OCI-M1 (cell line): ENCODE measurements around the gene ACTL8.
"Not testable (repeated sequence)": the region's sequence is repeated elsewhere in the genome, so short reads cannot be mapped to it uniquely, and the experiment has no call there.

Source experiments
- DNase-seq: peaks from one replicate; lab custom pipeline; 2025; lab: John Stamatoyannopoulos, UW

The ACTL8 gene

DNA sequence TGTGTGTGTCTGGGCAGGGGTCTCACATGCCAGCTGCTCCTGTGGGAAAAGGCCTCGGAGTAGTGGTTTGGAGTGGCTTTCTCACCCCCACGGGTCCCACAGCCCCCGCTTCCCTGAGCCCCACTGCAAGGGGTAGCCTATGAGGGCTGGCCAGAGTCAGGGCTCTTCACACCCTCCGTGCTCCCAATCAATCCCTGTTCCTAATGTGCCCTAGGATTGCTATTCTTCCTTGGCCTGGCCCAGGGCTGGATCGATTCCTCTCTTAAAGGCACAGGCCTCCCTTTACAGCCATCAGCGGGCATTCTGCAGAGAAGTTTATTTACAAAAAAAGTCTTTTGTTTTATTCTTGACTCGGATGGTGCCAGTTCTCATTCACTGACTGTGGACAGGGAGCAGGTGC, 19.3 kb upstream of the ACTL8 start:
- DNase-seq = no peak

DNA sequence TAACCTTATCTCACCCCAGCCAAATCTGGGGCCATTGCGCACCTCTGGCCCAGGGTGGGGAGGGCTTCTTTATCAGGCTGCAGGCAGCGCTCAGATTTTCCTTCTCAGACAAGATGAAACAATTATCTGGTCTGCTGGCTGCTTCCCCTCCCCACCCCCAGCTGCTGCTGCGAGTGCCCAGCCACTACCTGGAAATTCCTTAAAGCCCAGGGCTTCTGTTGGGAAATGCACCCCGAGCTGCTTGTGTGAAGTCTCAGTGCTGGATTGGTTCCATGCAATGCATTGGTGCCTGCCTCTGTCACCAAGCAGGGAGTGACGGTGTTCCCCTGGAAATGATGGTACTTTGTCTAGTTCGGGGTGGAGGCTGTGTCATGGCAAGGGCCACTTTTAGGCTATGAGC, 18.5 kb upstream of the ACTL8 start:
- no peak for DNase-seq

DNA sequence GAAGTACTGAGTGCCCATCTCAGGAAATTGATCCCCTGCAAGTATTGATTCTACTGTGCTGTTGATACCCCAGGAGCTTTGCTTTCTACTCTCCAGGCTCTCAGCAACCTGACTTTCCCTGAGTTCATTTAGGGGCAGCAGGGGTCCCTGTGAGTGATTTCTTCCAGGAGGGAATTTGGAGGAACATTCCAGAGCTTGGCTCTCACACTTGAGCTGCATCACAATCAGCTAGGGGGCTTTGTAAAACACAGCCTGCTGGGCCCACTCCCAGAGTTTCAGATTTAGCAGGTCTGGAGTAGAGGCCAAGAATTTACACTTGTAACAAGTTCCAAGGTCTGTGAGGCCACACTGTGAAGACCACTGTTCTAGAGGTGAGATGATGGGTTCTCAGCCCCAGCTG, 16.1 kb upstream of the ACTL8 start:
- no peak for DNase-seq

DNA sequence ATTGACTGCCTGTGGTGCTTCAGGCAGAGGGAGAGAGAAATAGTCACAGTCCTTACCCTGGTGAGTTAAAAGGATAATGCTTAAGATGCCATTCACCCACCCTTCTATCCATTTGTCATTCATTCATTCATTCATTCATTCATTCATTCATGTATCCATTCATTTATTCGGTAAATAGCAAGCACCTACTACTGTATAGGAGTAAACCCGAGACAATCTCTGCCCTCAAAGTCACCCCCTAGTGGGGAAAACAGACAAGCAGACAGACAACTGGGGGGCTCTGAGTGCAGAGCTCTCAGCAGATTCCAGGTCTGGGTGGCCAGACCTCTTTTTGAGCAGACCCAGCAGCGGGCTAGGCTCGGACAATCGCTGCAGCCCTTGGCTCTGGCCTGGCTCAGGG, 14.1 kb upstream of the ACTL8 start:
- no peak for DNase-seq

DNA sequence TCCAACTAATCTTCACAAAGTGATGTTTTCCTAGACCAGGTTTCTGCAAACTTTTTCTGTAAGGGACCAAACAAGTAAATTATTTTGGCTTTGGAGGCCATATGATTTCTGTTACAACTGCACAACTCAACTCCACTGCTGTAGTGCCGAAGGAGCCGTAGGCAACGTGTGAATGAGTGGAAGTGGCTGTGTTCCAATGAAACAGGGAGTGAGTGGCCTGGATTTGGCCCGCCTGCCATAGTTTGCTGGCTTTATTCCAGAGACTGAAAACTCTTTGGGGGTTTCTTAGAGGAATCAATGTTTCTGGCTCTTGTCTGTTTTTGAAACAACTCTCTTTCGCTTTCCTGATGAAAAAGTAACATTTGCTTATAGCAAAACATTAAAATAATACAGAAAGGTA, 12.6 kb upstream of the ACTL8 start:
- DNase-seq = no peak

DNA sequence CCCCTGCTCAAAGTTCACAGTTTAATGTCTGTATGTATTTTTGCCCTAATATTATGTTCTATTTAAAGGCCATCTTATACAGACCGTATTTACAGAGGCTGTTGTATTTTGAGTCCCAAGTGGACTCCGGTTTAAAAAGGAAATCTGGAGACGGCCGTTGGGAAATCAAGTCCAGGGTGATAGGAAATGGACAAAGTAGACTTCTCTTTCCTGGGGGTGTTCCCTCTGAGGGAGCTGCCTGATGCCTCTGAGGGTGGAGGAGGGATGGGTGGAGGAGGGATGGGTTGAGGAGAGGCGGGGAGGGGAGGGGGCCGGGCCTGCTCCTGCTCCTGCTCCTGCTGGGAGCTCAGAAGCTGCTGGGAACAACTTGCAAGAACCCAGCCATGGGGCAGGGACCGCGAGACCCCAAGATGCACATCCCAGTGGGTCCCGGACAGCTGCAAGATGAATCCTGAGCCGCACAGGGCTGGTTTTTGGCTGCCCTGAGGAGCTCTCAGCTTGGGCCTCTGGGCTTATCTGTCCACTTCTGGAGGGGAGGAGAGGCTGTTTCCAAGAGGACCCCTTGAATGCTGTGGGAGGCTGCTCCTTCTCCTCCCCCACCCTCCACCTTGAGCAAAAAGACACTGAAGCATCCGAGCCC, 12.0 kb upstream of the ACTL8 start:
- DNase-seq = no peak

DNA sequence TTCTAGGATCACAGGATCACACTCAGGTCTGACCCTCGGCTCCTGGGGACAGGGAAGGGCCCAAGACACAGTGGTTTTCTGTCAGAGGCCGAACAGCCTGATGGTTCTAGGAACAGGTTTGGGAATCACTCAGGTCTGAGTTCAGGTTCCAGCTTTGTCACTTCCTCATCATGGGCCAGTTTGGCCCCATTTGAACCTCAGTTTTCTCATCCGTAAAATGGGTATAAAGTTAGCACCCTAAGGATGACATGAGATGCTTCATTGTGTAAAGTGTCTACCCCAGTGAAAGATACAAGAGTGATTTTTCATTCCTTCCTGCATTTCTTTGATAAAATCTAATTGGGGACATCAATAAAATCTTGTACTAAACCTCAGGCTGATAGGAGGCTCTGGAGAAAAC, 11.2 kb upstream of the ACTL8 start:
- no peak for DNase-seq

DNA sequence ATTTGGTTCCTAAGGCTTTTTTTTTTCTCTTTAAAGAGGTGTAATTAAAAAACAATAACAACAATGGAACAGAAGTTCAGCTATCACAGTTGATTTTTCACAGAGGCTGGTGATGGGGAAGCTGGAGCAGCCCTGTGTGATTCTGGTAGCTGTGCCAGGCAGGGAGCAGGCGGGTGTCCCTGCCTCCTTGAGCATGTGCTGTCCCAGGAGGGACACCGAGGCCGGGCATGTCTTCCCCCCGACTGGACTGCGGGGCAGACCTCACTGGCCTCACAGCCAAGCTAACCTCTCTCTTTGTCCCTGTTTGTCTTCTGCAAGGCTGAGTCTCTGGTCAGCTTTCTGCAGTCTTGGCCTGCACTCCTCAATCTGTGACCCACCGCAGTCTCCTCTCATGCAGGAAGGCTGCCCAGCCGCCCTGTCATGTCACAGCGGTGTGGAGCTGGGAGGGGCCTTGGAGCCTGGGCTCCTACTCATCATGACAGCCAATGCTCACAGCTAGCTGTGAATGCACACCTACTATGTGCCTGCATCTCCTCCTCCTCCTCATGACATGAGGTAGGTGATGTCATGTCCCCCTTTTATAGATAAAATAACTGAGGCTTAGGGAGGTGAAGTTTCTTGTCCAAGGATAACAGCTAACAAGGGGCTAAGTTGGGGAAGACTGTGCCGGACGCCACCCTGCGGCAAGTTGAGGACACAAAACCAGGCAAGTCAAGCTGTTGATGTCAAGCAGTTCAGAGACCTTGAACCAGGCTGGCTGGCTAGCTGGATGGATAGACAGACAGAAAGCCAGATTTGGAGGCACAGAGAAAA, 10.3 kb upstream of the ACTL8 start:
- DNase-seq = peak; percentile 1

DNA sequence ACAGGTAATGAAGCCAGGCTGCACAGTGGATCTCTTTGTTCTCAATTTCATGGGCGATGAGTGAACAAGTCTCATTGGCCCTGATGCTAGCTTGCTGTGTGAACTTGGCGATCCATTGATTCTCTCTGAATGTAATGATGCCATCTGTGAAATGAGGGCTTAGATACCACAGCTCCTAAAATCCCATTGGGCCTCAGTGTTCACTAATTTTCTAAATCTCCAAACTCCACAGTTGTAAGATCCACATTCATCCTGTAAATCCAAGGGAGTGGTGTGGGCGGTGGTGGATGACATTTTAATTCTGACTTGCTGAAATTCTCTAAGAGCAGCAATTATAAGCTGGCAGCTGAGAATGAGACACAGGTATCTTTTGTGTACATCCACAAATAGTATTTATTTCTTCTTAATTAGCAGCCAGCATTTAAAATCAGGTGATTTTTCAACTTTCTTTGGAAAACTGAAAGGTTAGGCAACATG, 9.6 kb upstream of the ACTL8 start:
- no peak for DNase-seq

DNA sequence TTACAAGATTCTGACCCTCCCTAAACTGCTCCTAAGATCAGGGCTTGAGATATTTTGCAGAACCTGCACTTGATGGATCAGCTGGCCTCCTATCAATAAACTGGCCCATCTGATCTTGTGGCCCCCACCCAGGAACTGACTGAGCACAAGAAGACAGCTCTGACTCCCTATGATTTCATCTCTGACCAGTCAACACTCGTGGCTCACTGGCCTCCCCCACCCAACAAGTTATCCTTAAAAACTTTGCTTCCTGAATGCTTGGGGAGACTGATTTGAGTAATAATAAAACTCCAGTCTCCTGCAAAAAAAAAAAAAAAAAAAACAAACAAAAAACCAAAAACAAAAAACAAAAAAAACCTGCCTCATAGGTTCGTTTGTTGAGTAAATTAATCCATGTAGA, 8.9 kb upstream of the ACTL8 start:
- DNase-seq = not testable (repeated sequence)

DNA sequence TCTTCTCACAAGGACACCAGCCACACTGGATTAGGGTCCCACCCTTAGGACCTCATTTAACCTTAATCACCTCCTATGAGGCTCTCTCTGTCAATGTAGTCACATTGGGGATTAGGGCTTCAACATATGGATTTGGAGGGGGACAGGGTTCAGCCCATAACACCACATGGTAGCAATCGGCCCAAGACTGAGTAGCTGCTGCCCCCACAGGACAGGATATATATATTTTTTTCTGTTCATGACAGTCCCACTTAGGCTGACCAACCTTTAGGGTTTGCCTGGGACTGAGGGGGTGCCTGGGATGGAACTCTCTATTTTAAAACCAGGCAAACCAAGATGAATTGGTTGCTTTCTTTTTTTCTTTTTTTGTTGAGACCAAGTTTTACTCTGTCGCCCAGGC, 8.2 kb upstream of the ACTL8 start:
- no peak for DNase-seq

DNA sequence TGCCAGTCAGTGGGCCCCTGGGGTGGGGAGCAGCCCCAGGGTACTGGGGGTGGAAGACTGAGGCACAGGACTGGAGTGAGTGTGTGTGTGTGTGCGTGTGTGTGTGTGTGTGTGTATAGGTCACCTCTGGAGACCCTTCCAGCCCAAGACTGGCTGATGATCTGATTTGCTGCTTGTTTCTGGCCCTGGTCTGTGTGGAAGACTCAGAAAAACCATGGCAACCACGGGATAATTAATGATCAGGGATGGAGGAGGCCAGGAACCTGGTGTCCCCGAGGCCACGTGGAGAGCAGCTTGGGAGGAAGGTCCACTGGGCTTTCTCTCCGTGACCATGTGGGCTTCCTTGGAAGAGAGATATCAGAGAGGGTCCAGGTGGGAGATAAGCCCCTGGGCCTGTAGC, 4.8 kb upstream of the ACTL8 start:
- DNase-seq = no peak

DNA sequence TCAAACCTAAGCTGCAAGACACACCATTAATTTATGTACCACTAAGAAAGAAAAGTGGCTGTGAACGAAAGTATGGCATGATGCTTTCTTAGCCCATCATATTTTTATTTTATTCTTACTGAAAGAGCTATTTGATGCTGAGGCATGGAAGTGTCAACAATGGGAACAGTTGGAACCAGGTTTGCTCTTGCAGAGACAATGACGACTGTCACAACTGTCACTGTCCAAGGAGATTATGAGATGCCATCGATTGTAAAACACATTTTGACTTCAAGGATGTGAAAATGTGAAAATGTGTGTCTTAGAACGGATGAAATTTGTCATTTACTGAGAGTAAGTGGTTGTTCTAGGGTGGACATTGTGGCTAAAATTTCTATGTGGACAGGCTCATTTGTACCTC, 2.8 kb upstream of the ACTL8 start:
- DNase-seq = no peak

DNA sequence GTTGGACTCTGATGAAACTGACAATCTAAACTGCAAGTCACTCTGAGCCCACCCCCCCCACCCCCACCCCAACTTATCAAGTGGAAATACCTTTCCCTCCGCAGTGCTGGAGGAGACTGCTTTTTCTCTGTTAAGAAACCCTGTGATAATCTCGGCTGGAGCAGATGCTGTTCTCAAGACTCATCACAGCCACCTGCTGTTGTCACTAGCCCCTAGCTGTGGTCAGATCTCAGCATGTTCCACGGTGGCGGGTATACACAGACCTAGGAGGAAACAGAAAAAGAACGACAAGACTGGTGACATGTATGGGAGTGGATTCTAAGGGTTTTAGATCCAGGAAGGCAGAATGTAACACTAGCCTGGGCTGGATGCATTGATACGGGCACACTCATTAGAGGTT, 2.3 kb downstream of the ACTL8 start:
- DNase-seq = no peak

DNA sequence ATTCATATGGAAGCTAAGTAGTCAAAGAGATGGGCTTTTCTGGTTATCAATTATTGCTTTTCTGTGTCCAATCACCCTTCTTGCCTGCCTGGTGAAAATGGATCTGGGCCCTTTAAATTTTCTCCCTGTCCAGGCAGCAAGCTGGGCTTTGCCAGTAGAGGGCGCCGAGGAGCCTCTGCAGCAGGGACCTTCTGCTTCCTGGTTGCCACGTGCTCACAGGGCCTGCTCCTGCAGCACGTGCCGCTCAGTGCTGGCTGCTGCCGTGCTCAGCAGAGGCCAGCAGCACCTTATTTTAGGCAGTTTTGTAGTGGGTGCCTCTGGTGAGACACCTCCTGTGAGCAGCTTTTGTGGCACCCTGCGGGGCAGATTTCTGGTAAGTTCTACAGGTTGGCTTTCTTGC, 4.0 kb downstream of the ACTL8 start:
- DNase-seq = peak; percentile 28

DNA sequence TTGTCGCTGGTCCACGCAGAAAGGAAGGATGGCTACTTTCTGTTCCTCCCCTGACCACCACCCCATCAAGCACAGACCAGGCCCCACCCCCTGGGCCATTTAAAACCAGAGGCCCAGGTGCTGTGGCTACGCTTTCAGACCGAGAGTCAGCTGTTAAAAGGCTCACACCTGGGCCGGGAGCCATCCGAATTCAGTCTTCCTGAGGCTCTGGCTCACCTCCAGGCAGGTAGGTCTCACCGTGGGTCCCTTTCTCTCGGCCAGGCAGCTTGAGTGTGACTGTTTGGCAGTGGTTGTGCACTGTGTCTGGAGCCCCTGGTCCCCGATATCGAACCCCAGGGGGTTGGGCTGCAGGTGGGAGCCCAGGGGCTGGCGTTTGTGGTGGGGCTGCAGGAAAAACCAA, 7.2 kb downstream of the ACTL8 start:
- DNase-seq = no peak

DNA sequence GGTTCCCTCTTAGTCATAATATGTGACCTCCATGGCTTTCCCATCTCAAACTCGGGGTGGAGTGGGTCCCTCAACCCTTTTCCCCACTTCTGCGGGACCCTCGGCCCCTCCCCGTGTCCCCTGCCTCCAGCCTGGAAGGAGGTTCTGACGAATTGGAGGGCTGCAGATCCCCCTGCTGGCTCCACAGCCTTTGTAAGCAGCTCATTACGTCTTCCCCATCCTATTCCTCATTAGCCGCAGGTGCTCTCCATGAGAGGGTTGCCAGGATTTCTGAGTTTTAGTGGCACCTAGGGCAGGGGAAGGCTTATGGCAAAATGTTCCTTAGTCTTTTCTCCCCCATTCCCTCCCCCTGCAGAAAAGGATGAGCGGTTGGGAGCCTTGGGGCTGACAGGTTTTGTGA, 8.3 kb downstream of the ACTL8 start:
- no peak for DNase-seq

DNA sequence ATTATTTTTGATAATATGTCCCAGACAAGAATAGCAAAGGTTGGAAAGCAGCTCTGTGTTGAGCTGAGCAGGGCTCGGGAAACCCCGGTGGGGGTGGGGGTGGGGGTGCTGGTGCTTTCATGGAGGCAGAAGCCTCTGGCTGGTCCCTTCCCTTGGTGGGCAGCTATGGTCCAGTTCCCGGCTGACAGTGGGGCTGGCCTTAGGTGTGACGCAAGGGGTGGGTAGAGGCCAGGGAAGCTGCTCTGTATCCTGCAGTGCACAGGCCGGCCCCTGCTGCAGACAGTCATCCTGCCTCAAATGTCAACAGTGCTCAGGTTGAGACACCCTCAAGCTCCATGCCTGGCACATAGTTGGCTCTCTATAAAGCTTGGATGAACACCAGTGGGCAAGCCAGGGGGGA, 8.9 kb downstream of the ACTL8 start:
- no peak for DNase-seq

DNA sequence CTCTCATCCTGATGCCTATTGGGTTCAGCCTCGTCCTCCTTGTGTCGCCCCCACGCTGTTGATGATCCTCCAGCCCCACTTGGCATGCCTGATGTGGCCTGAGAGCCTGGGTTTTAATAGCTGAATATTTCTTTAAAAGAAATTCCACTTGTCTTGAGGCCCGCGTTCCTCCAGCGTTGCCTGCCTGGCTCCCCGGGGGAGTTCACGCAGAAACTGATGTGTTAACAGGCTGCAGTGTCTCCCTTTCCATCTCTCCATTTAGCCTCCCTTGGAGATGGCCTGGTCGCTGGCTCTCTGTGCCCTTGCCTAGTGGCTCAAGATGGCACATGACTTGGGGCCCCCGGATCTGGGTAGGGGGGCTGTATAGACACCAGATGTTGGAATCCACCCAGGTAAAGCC, 9.5 kb downstream of the ACTL8 start:
- no peak for DNase-seq

DNA sequence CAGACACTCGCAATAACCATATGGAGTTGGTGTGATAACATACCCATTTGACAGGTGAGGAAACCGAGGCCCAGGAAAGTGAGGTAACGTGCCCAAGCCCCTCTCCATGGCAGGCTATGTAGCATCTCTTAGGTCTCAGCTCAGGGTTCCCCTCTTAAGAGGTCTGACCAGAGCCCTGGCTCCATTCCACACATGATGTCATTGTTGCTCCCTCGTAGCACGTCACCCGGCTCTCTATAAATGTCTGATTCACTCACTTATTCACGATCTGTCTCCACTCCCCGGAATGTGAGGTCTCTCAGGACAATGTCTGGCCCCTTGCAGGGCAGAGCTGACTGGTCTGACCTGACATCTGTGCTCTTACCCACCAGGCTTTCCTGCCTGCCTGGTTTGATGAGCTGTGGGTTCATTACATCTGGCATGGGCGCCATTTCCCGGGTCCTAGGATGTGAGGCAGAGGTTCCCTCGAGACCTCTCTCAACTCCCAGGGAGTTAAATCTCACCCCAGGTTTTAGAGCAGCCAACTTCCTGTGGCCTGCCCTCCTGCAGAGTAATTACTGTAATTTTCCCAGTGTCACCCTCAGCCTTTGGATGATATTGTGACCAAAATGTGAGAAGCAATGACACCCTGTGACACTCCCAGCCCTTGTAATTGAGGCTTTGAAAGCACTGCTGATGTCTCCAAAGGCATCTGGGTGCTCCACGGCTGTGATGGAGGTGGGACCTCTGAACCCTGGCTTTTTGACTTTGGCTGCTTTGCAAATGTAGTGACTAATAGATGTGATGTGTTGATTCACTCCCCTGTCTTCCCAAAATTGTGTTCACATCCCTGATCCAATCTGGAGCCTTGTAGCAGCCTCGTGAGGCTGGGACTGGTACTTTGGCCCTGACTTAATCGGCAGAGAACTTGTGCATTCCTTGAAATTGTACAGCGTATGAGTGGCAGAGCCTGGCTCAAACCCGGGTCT, 10.6 kb downstream of the ACTL8 start:
- no peak for DNase-seq

DNA sequence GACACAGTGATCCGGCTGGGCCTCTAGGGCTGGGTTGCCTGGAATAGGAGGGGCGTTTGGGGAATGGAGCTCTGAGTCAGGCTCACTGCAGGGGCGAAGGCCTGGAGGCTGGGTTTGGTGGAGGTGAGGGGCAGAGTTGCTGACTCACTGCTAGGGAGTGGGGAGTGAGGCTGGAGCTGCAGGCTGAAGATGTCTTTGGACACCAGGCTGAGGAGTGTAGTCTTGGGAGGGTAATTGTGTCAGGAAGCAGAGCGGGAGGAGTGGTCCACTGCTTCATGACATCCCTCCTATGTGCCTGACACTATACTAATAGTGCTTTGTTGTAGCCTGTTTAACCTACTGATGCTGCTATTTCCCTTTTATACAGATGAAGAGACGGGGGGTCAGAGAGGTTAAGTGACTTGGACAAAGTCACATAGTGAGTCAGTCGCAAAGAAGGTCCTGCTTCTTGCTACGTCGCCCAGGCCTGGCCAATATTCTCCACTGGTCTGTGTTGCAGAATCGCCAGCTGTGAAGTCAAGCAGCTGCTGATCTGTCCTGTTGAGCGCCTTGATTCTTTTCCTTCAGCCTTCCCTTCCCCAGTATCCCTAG, 13.6 kb downstream of the ACTL8 start:
- DNase-seq = no peak

DNA sequence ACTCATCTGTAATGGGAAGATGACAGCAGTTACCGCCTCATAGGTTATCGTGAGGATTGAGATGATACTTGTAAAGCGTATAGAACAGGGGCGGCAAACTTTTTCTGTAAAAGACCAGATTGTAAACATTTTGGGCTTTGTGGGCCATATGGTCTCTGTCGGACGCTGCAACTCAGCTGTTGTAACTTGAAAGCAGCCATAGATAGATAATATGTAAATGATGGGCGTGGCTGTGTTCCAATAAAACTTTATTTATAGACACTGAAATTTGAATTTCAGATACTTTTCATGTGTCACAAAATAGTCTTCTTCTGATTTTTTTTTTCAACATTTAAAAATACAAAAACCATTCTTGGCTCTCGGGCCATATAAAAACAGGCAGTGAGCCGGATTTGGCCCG, 15.8 kb downstream of the ACTL8 start:
- DNase-seq = no peak
